ENCODE results near the gene MTNR1B. TPM values are rescaled to one million over a fixed set of nuclear protein-coding genes. Genes with fewer than 3 reads are reported as not detected.

The MTNR1B gene
- total RNA-seq, 2 donors from 2014 or later: not detected

- no peak for DNase-seq
- 78 to 85% methylated on average over 2 of the region's 2 CpGs for WGBS, 2 donors
Measured at GRCh38 chr11:92972248-92972647, 2.8 kb downstream of the MTNR1B start.

GRCh38 chr11:92975285-92975684, 5.8 kb downstream of the MTNR1B start:
- no peak for TF ChIP-seq POLR2A (IDR thresholded peaks at IDR 0.05)
- no peak for TF ChIP-seq CTCF (IDR thresholded peaks at IDR 0.05)
- Histone ChIP-seq H3K27ac (no peak overlapping the region), H3K27me3 (no peaks in the 10 kb centered on the region), H3K4me3 (no peak overlapping the region), H3K36me3 (replicated peaks in 1 of 2; ENCODE audit: insufficient read depth in 1 of 2, low read depth in 2 of 2) (no peaks in the 10 kb centered on the region), H3K9me3 (no peaks in the 10 kb centered on the region), H3K4me1 (no peaks in the 10 kb centered on the region)
- 60 to 70% methylated on average over 3 of the region's 3 CpGs for WGBS, 2 donors
- no peak for ATAC-seq
- DNase-seq: no peak
- intact Hi-C loops (cut with DNase I): no loop called here

More at GRCh38 chr11:92972248-92972647, 2.8 kb downstream of the MTNR1B start:
- H3K4me3 ChIP-seq: no peak overlapping the region
- no peak overlapping the region for H3K27ac ChIP-seq
- H3K36me3 ChIP-seq (replicated peaks in 1 of 2; ENCODE audit: insufficient read depth in 1 of 2, low read depth in 2 of 2): no peaks in the 10 kb centered on the region
- no peaks in the 10 kb centered on the region for H3K9me3 ChIP-seq
- ATAC-seq: no peak
- intact Hi-C loops (cut with DNase I): no loop called here
- peaks cover 7% of the 10 kb centered on the region for H3K4me1 ChIP-seq
- TF ChIP-seq CTCF (IDR thresholded peaks at IDR 0.05) (no peak), POLR2A (IDR thresholded peaks at IDR 0.05) (no peak)
- H3K27me3 ChIP-seq: peaks cover 0 to 14% of the 10 kb centered on the region in 2 donors

- ATAC-seq: no peak
- TF ChIP-seq POLR2A (IDR thresholded peaks at IDR 0.05): no peak
- TF ChIP-seq CTCF (IDR thresholded peaks at IDR 0.05): no peak
- H3K9me3 ChIP-seq: no peaks in the 10 kb centered on the region
- H3K4me1 ChIP-seq: no peaks in the 10 kb centered on the region
- no peak overlapping the region for H3K4me3 ChIP-seq
- no peak for DNase-seq
- intact Hi-C loops (cut with DNase I): no loop called here
- H3K27me3 ChIP-seq: no peaks in the 10 kb centered on the region
- no peak overlapping the region for H3K27ac ChIP-seq
- no peaks in the 10 kb centered on the region for H3K36me3 ChIP-seq (replicated peaks in 1 of 2; ENCODE audit: insufficient read depth in 1 of 2, low read depth in 2 of 2)
Measured at GRCh38 chr11:92976681-92977080, 7.2 kb downstream of the MTNR1B start.

GRCh38 chr11:92977401-92977800, 8.0 kb downstream of the MTNR1B start:
- no peak overlapping the region for H3K27ac ChIP-seq
- DNase-seq (no peak), ATAC-seq (no peak)
- no peaks in the 10 kb centered on the region for H3K9me3 ChIP-seq
- no peak overlapping the region for H3K4me3 ChIP-seq
- H3K4me1 ChIP-seq: no peaks in the 10 kb centered on the region
- no peaks in the 10 kb centered on the region for H3K27me3 ChIP-seq
- intact Hi-C loops (cut with DNase I): no loop called here
- no peaks in the 10 kb centered on the region for H3K36me3 ChIP-seq (replicated peaks in 1 of 2; ENCODE audit: insufficient read depth in 1 of 2, low read depth in 2 of 2)
- TF ChIP-seq POLR2A (IDR thresholded peaks at IDR 0.05) (no peak), CTCF (IDR thresholded peaks at IDR 0.05) (no peak)
- 66 to 81% methylated on average over 2 of the region's 2 CpGs for WGBS, 2 donors

- Histone ChIP-seq H3K27ac (no peak overlapping the region), H3K4me3 (no peak overlapping the region), H3K36me3 (replicated peaks in 1 of 2; ENCODE audit: insufficient read depth in 1 of 2, low read depth in 2 of 2) (no peaks in the 10 kb centered on the region), H3K9me3 (no peaks in the 10 kb centered on the region), H3K4me1 (no peaks in the 10 kb centered on the region), H3K27me3 (no peaks in the 10 kb centered on the region)
- TF ChIP-seq POLR2A (IDR thresholded peaks at IDR 0.05) (no peak), CTCF (IDR thresholded peaks at IDR 0.05) (no peak)
- WGBS, 2 donors: 73 to 79% methylated on average over 7 of the region's 7 CpGs
- ATAC-seq (no peak), DNase-seq (peak in 2 of 4 donors; percentile 25 to 67)
- intact Hi-C loops (cut with DNase I): no loop called here
Measured at GRCh38 chr11:92978271-92979111, 9.0 kb downstream of the MTNR1B start.
